ENCODE data around the gene PI4KA. TPM values are rescaled to one million over a fixed set of nuclear protein-coding genes. Genes with fewer than 3 reads are reported as not detected.

The PI4KA gene
- total RNA-seq, 8 experiments from 2014 or later: 22.4 to 76.9 (median 36.2) TPM

- 83 to 100% (median 100%) methylated on average over 1 to 2 of the region's 2 CpGs; no CpG with 5 or more reads in 4 of the 10 experiments for WGBS, 10 experiments
- no peak for ATAC-seq (replicated peaks in 6 of 8)
- in situ Hi-C loops (cut with MboI; ENCODE audit: low pct_unique_long_range_greater_than_20kb in 2 of 9, low sequenced_read_pairs in 9 of 9, unreplicated experiment in 9 of 9): no loop called here
These were observed 92.7 kb downstream of the PI4KA start for GRCh38 chr22:20765938-20766337.

GRCh38 chr22:20764729-20765128, 93.9 kb downstream of the PI4KA start:
- 96 to 100% (median 100%) methylated on average over 1 to 10 of the region's 10 CpGs; no CpG with 5 or more reads in 3 of the 10 experiments for WGBS, 10 experiments
- no peaks in the 10 kb centered on the region for H3K4me1 ChIP-seq (replicated peaks in 1 of 2)
- in situ Hi-C loops (cut with MboI; ENCODE audit: low pct_unique_long_range_greater_than_20kb in 2 of 9, low sequenced_read_pairs in 9 of 9, unreplicated experiment in 9 of 9): no loop called here
- H3K27ac ChIP-seq: no peak overlapping the region
- no peak overlapping the region for H3K4me3 ChIP-seq
- no peak for ATAC-seq (replicated peaks in 6 of 8)

More at GRCh38 chr22:20765938-20766337, 92.7 kb downstream of the PI4KA start:
- Histone ChIP-seq H3K4me1 (replicated peaks in 1 of 2) (no peaks in the 10 kb centered on the region), H3K4me3 (no peak overlapping the region), H3K27ac (peak overlapping the region in 1 of 2 donors; percentile 36)

GRCh38 chr22:20764471-20764720, 94.2 kb downstream of the PI4KA start:
- ATAC-seq (replicated peaks in 6 of 8): no peak
- Histone ChIP-seq H3K4me1 (replicated peaks in 1 of 2) (no peaks in the 10 kb centered on the region), H3K4me3 (no peak overlapping the region), H3K27ac (no peak overlapping the region)
- 100% methylated on average over 1 to 6 of the region's 7 CpGs; no CpG with 5 or more reads in 7 of the 10 experiments for WGBS, 10 experiments
- in situ Hi-C loops (cut with MboI; ENCODE audit: low pct_unique_long_range_greater_than_20kb in 2 of 9, low sequenced_read_pairs in 9 of 9, unreplicated experiment in 9 of 9): no loop called here

- 44 to 100% (median 76%) methylated on average over 1 to 7 of the region's 13 CpGs; no CpG with 5 or more reads in 2 of the 10 experiments for WGBS, 10 experiments
- Histone ChIP-seq H3K27ac (no peak overlapping the region), H3K4me3 (no peak overlapping the region), H3K4me1 (replicated peaks in 1 of 2) (no peaks in the 10 kb centered on the region)
- in situ Hi-C loops (cut with MboI; ENCODE audit: low pct_unique_long_range_greater_than_20kb in 2 of 9, low sequenced_read_pairs in 9 of 9, unreplicated experiment in 9 of 9): no loop called here
- no peak for ATAC-seq (replicated peaks in 6 of 8)
These were observed 94.8 kb downstream of the PI4KA start for GRCh38 chr22:20763630-20764470.

GRCh38 chr22:20762233-20762796, 96.3 kb downstream of the PI4KA start:
- H3K27ac ChIP-seq: peak overlapping the region in 1 of 2 donors; percentile 23
- WGBS, 10 experiments: 80 to 100% (median 90%) methylated on average over 1 to 6 of the region's 7 CpGs; no CpG with 5 or more reads in 2 of the 10 experiments
- in situ Hi-C loops (cut with MboI; ENCODE audit: low pct_unique_long_range_greater_than_20kb in 2 of 9, low sequenced_read_pairs in 9 of 9, unreplicated experiment in 9 of 9): no loop called here
- H3K4me1 ChIP-seq (replicated peaks in 1 of 2): no peaks in the 10 kb centered on the region
- no peak for ATAC-seq (replicated peaks in 6 of 8)
- H3K4me3 ChIP-seq: no peak overlapping the region

- H3K4me3 ChIP-seq: no peak overlapping the region
- no peak overlapping the region for H3K27ac ChIP-seq
- in situ Hi-C loops (cut with MboI; ENCODE audit: low pct_unique_long_range_greater_than_20kb in 2 of 9, low sequenced_read_pairs in 9 of 9, unreplicated experiment in 9 of 9): no loop called here
- no peak for ATAC-seq (replicated peaks in 6 of 8)
- WGBS, 10 experiments: 36 to 100% (median 85%) methylated on average over 1 to 2 of the region's 2 CpGs; no CpG with 5 or more reads in 4 of the 10 experiments
- H3K4me1 ChIP-seq (replicated peaks in 1 of 2): no peaks in the 10 kb centered on the region
These were observed 97.1 kb downstream of the PI4KA start for GRCh38 chr22:20761536-20761935.

GRCh38 chr22:20760084-20760483, 98.5 kb downstream of the PI4KA start:
- Histone ChIP-seq H3K4me3 (no peak overlapping the region), H3K27ac (no peak overlapping the region), H3K4me1 (replicated peaks in 1 of 2) (no peaks in the 10 kb centered on the region)
- ATAC-seq (replicated peaks in 6 of 8): no peak
- 95 to 100% (median 100%) methylated on average over 1 to 2 of the region's 2 CpGs; no CpG with 5 or more reads in 2 of the 10 experiments for WGBS, 10 experiments
- in situ Hi-C loops (cut with MboI; ENCODE audit: low pct_unique_long_range_greater_than_20kb in 2 of 9, low sequenced_read_pairs in 9 of 9, unreplicated experiment in 9 of 9): no loop called here

GRCh38 chr22:20758688-20759087, 99.9 kb downstream of the PI4KA start:
- ATAC-seq (replicated peaks in 6 of 8): peak in 1 of 8 experiments; percentile 19
- in situ Hi-C loops (cut with MboI; ENCODE audit: low pct_unique_long_range_greater_than_20kb in 2 of 9, low sequenced_read_pairs in 9 of 9, unreplicated experiment in 9 of 9): loop anchor here in 1 of 9 experiments (10.0 kb wide), 1 partner anchor 56 kb away; no protein-coding TSS in a partner anchor

GRCh38 chr22:20756846-20757245, 101.8 kb downstream of the PI4KA start:
- Histone ChIP-seq H3K4me1 (replicated peaks in 1 of 2) (no peaks in the 10 kb centered on the region), H3K27ac (no peak overlapping the region), H3K4me3 (no peak overlapping the region)
- in situ Hi-C loops (cut with MboI; ENCODE audit: low pct_unique_long_range_greater_than_20kb in 2 of 9, low sequenced_read_pairs in 9 of 9, unreplicated experiment in 9 of 9): loop anchor here in 1 of 9 experiments (10.0 kb wide), 1 partner anchor 58 kb away; no protein-coding TSS in a partner anchor
- 93 to 100% (median 100%) methylated on average over 1 to 3 of the region's 3 CpGs; no CpG with 5 or more reads in 2 of the 10 experiments for WGBS, 10 experiments
- ATAC-seq (replicated peaks in 6 of 8): no peak

More at GRCh38 chr22:20758688-20759087, 99.9 kb downstream of the PI4KA start:
- Histone ChIP-seq H3K4me3 (no peak overlapping the region), H3K27ac (no peak overlapping the region), H3K4me1 (replicated peaks in 1 of 2) (no peaks in the 10 kb centered on the region)
- 80 to 100% (median 100%) methylated on average over 1 of the region's 2 CpGs; no CpG with 5 or more reads in 7 of the 10 experiments for WGBS, 10 experiments

- no peak for ATAC-seq (replicated peaks in 6 of 8)
- Histone ChIP-seq H3K4me1 (replicated peaks in 1 of 2) (no peaks in the 10 kb centered on the region), H3K27ac (no peak overlapping the region), H3K4me3 (no peak overlapping the region)
- in situ Hi-C loops (cut with MboI; ENCODE audit: low pct_unique_long_range_greater_than_20kb in 2 of 9, low sequenced_read_pairs in 9 of 9, unreplicated experiment in 9 of 9): loop anchor here in 1 of 9 experiments (10.0 kb wide), 1 partner anchor 62 kb away; no protein-coding TSS in a partner anchor
- 90 to 100% (median 95%) methylated on average over 2 to 10 of the region's 10 CpGs; no CpG with 5 or more reads in 2 of the 10 experiments for WGBS, 10 experiments
These were observed 105.7 kb downstream of the PI4KA start for GRCh38 chr22:20752873-20753272.

- H3K4me3 ChIP-seq: no peak overlapping the region
- H3K27ac ChIP-seq: peak overlapping the region in 1 of 2 donors; percentile 43
- WGBS, 10 experiments: 80 to 92% methylated on average over 1 to 6 of the region's 7 CpGs; no CpG with 5 or more reads in 8 of the 10 experiments
- no peaks in the 10 kb centered on the region for H3K4me1 ChIP-seq (replicated peaks in 1 of 2)
- in situ Hi-C loops (cut with MboI; ENCODE audit: low pct_unique_long_range_greater_than_20kb in 2 of 9, low sequenced_read_pairs in 9 of 9, unreplicated experiment in 9 of 9): loop anchor here in 1 of 9 experiments (10.0 kb wide), 1 partner anchor 63 kb away; no protein-coding TSS in a partner anchor
- ATAC-seq (replicated peaks in 6 of 8): no peak
These were observed 106.4 kb downstream of the PI4KA start for GRCh38 chr22:20752104-20752741.

- ATAC-seq (replicated peaks in 6 of 8): peak in 1 of 8 experiments; percentile 8
- in situ Hi-C loops (cut with MboI; ENCODE audit: low pct_unique_long_range_greater_than_20kb in 2 of 9, low sequenced_read_pairs in 9 of 9, unreplicated experiment in 9 of 9): loop anchor here in 1 of 9 experiments (10.0 kb wide), 1 partner anchor 63 kb away; no protein-coding TSS in a partner anchor
- H3K4me1 ChIP-seq (replicated peaks in 1 of 2): no peaks in the 10 kb centered on the region
- H3K4me3 ChIP-seq: no peak overlapping the region
- 80 to 100% (median 96%) methylated on average over 1 to 12 of the region's 18 CpGs; no CpG with 5 or more reads in 6 of the 10 experiments for WGBS, 10 experiments
- peak overlapping the region in 1 of 2 donors; percentile 22 for H3K27ac ChIP-seq
These were observed 107.3 kb downstream of the PI4KA start for GRCh38 chr22:20751185-20751851.
